A549 (cell line): ENCODE results near the gene CUX1. TPM values are rescaled to one million over a fixed set of nuclear protein-coding genes. Genes with fewer than 3 reads are reported as not detected.

Experiments used
- ATOH8 ChIP-seq: fragments of 250-450 bp; sonication (Bioruptor Pico); IDR thresholded peaks from 2 replicates; pipeline ENCODE4 v1.5.0; 2020; ENCODE audit warnings: low read depth, mild to moderate bottlenecking, moderate library complexity
- CBX2 ChIP-seq: fragments of 200-600 bp; sonication (generic); IDR thresholded peaks from 2 replicates; pipeline ENCODE4 v1.6.1; 2016; ENCODE audit warnings: low read depth, mild to moderate bottlenecking, borderline replicate concordance
- CEBPB ChIP-seq, 2 experiments: fragments of >200 bp in 1 of 2; sonication (Bioruptor Twin) in 1 of 2; formaldehyde crosslinking in 1 of 2; IDR thresholded peaks; 2 replicates each; pipeline ENCODE4 v1.6.1; 2012 to 2016
- CHD4 ChIP-seq: fragments of 200-600 bp; sonication (generic); IDR thresholded peaks from 2 replicates; pipeline ENCODE4 v1.6.1; 2016; ENCODE audit warnings: antibody characterized with exemption, mild to moderate bottlenecking, borderline replicate concordance
- E2F6 ChIP-seq: IDR thresholded peaks from 2 replicates; pipeline ENCODE4 v1.6.1; 2012; ENCODE audit warnings: low read depth, borderline replicate concordance
- EHF ChIP-seq: fragments of 250-450 bp; sonication (Bioruptor Pico); IDR thresholded peaks from 2 replicates; pipeline ENCODE4 v1.5.0; 2020; ENCODE audit warnings: mild to moderate bottlenecking
- EHMT2 ChIP-seq: fragments of 200-600 bp; sonication (generic); IDR thresholded peaks from 2 replicates; pipeline ENCODE4 v1.6.1; 2016; ENCODE audit warnings: antibody characterized with exemption, low read depth, mild to moderate bottlenecking, moderate library complexity
- ELK1 ChIP-seq: fragments of 150-350 bp; IDR thresholded peaks from 2 replicates; pipeline ENCODE4 v1.6.1; 2014; ENCODE audit warnings: low read depth, mild to moderate bottlenecking, low read length
- ESRRA ChIP-seq: fragments of 150-350 bp; IDR thresholded peaks from 2 replicates; pipeline ENCODE4 v1.6.1; 2014; ENCODE audit warnings: mild to moderate bottlenecking, low read length, borderline replicate concordance
- FOSB ChIP-seq: fragments of 250-450 bp; sonication (Bioruptor Pico); IDR thresholded peaks from 2 replicates; pipeline ENCODE4 v1.5.0; 2020; ENCODE audit warnings: mild to moderate bottlenecking, moderate library complexity
- FOSL2 ChIP-seq, 2 experiments: fragments of 450-650 bp in 1 of 2; fragments of >200 bp in 1 of 2; sonication (Bioruptor Twin) in 1 of 2; formaldehyde crosslinking; IDR thresholded peaks; 2 replicates each; pipeline versions ENCODE4 v1.5.0 to v1.6.1; 2016 to 2020; ENCODE audit warnings: mild to moderate bottlenecking in 1 of 2, moderate library complexity in 1 of 2
- FOXS1 ChIP-seq: fragments of 250-450 bp; sonication (Bioruptor Pico); IDR thresholded peaks from 2 replicates; pipeline ENCODE4 v1.5.0; 2020; ENCODE audit warnings: mild to moderate bottlenecking, moderate library complexity
- GATA3 ChIP-seq: IDR thresholded peaks from 2 replicates; pipeline ENCODE4 v1.6.1; 2012; ENCODE audit warnings: borderline replicate concordance
- HES2 ChIP-seq: fragments of >200 bp; sonication (Bioruptor Twin); formaldehyde crosslinking; IDR thresholded peaks from 2 replicates; pipeline ENCODE4 v1.6.1; 2016
- HEYL ChIP-seq: fragments of 250-450 bp; sonication (Bioruptor Pico); IDR thresholded peaks from 2 replicates; pipeline ENCODE4 v1.8.0; 2021; ENCODE audit warnings: mild to moderate bottlenecking, moderate library complexity
- HMGXB4 ChIP-seq: fragments of 250-450 bp; sonication (Bioruptor Pico); IDR thresholded peaks from 2 replicates; pipeline ENCODE4 v1.5.0; 2021; ENCODE audit warnings: mild to moderate bottlenecking, moderate library complexity, borderline replicate concordance
- HOXA7 ChIP-seq: fragments of 250-450 bp; sonication (Bioruptor Pico); IDR thresholded peaks from 2 replicates; pipeline ENCODE4 v1.5.0; 2020; ENCODE audit warnings: mild to moderate bottlenecking, moderate library complexity
- HOXB13 ChIP-seq: fragments of 250-450 bp; sonication (Bioruptor Pico); IDR thresholded peaks from 2 replicates; pipeline ENCODE4 v1.5.0; 2020; ENCODE audit warnings: low read depth, mild to moderate bottlenecking, moderate library complexity
- JUNB ChIP-seq: fragments of >200 bp; sonication (Bioruptor Twin); formaldehyde crosslinking; IDR thresholded peaks from 2 replicates; pipeline ENCODE4 v1.6.1; 2016
- KDM1A ChIP-seq: fragments of 200-600 bp; sonication (generic); IDR thresholded peaks from 2 replicates; pipeline ENCODE4 v1.6.1; 2016; ENCODE audit warnings: low read depth, mild to moderate bottlenecking
- KDM5A ChIP-seq: fragments of 200-600 bp; sonication (generic); IDR thresholded peaks from 2 replicates; pipeline ENCODE4 v1.6.1; 2016; ENCODE audit warnings: antibody characterized with exemption, mild to moderate bottlenecking
- MAX ChIP-seq: IDR thresholded peaks from 2 replicates; pipeline ENCODE4 v1.6.1; 2012
- MAZ ChIP-seq: fragments of 150-350 bp; IDR thresholded peaks from 2 replicates; pipeline ENCODE4 v1.6.1; 2014; ENCODE audit warnings: antibody characterized with exemption, low read depth, low read length, borderline replicate concordance
- MYC ChIP-seq: IDR thresholded peaks from 2 replicates; pipeline ENCODE4 v1.6.1; 2012; ENCODE audit warnings: mild to moderate bottlenecking, inconsistent platforms, low read length, improper control_type of control experiment, borderline replicate concordance
- NFE2L2 ChIP-seq: fragments of 150-350 bp; conservative IDR thresholded peaks from 2 replicates; pipeline ENCODE4 v1.6.1; 2014; ENCODE audit warnings: low read length
- NR3C1 ChIP-seq: fragments of >200 bp; sonication (Bioruptor Twin); formaldehyde crosslinking; IDR thresholded peaks from 3 replicates; pipeline ENCODE4 v1.6.1; 2017
- PHF8 ChIP-seq: fragments of 200-600 bp; sonication (generic); IDR thresholded peaks from 2 replicates; pipeline ENCODE4 v1.6.1; 2016; ENCODE audit warnings: low read depth, mild to moderate bottlenecking, antibody characterized with exemption, moderate library complexity, borderline replicate concordance
- POLR2A ChIP-seq: IDR thresholded peaks from 2 replicates; pipeline ENCODE4 v1.6.1; 2012; ENCODE audit warnings: mild to moderate bottlenecking, low read length
- POLR2AphosphoS2 ChIP-seq: conservative IDR thresholded peaks from 2 replicates; pipeline ENCODE4 v1.6.1; 2012; ENCODE audit warnings: low read length, improper control_type of control experiment, inconsistent platforms
- RFX5 ChIP-seq: fragments of 450-650 bp; IDR thresholded peaks from 2 replicates; pipeline ENCODE4 v1.7.1; 2014; ENCODE audit warnings: antibody characterized with exemption, mild to moderate bottlenecking, moderate library complexity
- RNF2 ChIP-seq: fragments of 200-600 bp; sonication (generic); IDR thresholded peaks from 2 replicates; pipeline ENCODE4 v1.6.1; 2016; ENCODE audit warnings: low read depth, mild to moderate bottlenecking, antibody characterized with exemption, moderate library complexity, borderline replicate concordance
- SMC3 ChIP-seq: fragments of >200 bp; sonication (Bioruptor Twin); formaldehyde crosslinking; IDR thresholded peaks from 3 replicates; pipeline ENCODE4 v1.6.1; 2018; ENCODE audit warnings: inconsistent platforms
- SREBF2 ChIP-seq: fragments of 450-650 bp; IDR thresholded peaks from 2 replicates; pipeline ENCODE4 v1.6.1; 2014; ENCODE audit warnings: mild to moderate bottlenecking, moderate library complexity
- TFCP2L1 ChIP-seq: fragments of 250-450 bp; sonication (Bioruptor Pico); IDR thresholded peaks from 2 replicates; pipeline ENCODE4 v1.5.0; 2021; ENCODE audit warnings: mild to moderate bottlenecking
- TP53 ChIP-seq: fragments of 250-450 bp; sonication (Bioruptor Pico); IDR thresholded peaks from 2 replicates; pipeline ENCODE4 v1.5.0; 2021; ENCODE audit warnings: mild to moderate bottlenecking, moderate library complexity
- USF2 ChIP-seq: fragments of 450-650 bp; IDR thresholded peaks from 2 replicates; pipeline ENCODE4 v1.6.1; 2014; ENCODE audit warnings: antibody characterized with exemption
- ZC3H11A ChIP-seq: fragments of 450-650 bp; IDR thresholded peaks from 2 replicates; pipeline ENCODE4 v1.6.1; 2014; ENCODE audit warnings: antibody characterized with exemption, mild to moderate bottlenecking
- ZFP36 ChIP-seq: fragments of 450-650 bp; IDR thresholded peaks from 2 replicates; pipeline ENCODE4 v1.6.1; 2014; ENCODE audit warnings: borderline replicate concordance; ENCODE audit not compliant: partially characterized antibody
- polyA plus RNA-seq, 4 experiments: library from polyadenylated mRNA; depleted of rRNA in 3 of 4; stranded (reverse); fragments of >200 nt; fragmentation: RNase III in 1 of 4; extraction: RNeasy Plus Mini Kit Qiagen cat#74134 plus additional on column Dnase treatment in 1 of 4; gene quantifications; 2 replicates in 3 of 4; 3 replicates in 1 of 4; pipeline ENCODE4 v1.2.3, GENCODE V29; 2011 to 2017

The CUX1 gene
- polyA plus RNA-seq, 2 of the 4 experiments (the other 2 are of a cell fraction): 32.7 to 33.4 TPM

- no peak for TF ChIP-seq NR3C1
- peak; percentile 94 for TF ChIP-seq E2F6
- TF ChIP-seq USF2: no peak
- TF ChIP-seq ZFP36: no peak
- TF ChIP-seq TP53 (CRISPR knock-in tag): no peak
- TF ChIP-seq POLR2AphosphoS2: no peak
- no peak for TF ChIP-seq KDM1A
- TF ChIP-seq HOXB13 (CRISPR knock-in tag): 0 out of 2 replicates have a peak, but pooled peaks have one; percentile 27
- TF ChIP-seq GATA3: no peak; the same call in 1 of the 2 replicates
- no peak for TF ChIP-seq HMGXB4 (CRISPR knock-in tag)
- TF ChIP-seq RFX5: no peak
- no peak for TF ChIP-seq ESRRA
- TF ChIP-seq ELK1: no peak
- TF ChIP-seq KDM5A: no peak
- no peak for TF ChIP-seq HEYL (CRISPR knock-in tag)
- TF ChIP-seq CHD4: no peak
- peak; percentile 90 for TF ChIP-seq SMC3
- TF ChIP-seq FOSL2 (IDR thresholded peaks at IDR 0.05): no peak
- peak; percentile 41; the same call in 1 of the 2 replicates for TF ChIP-seq FOSL2 (CRISPR knock-in tag; IDR thresholded peaks at IDR 0.05)
- TF ChIP-seq CBX2: no peak
- no peak for TF ChIP-seq EHF (CRISPR knock-in tag)
- TF ChIP-seq NFE2L2: no peak
- TF ChIP-seq MAZ: 0 out of 2 replicates have a peak, but pooled peaks have one; percentile 30
- no peak for TF ChIP-seq EHMT2
- TF ChIP-seq PHF8: no peak
- TF ChIP-seq RNF2: no peak
- no peak for TF ChIP-seq ZC3H11A
- TF ChIP-seq HOXA7 (CRISPR knock-in tag): no peak
- no peak for TF ChIP-seq CEBPB (IDR thresholded peaks at IDR 0.05)
- TF ChIP-seq ATOH8: no peak
- TF ChIP-seq MAX: peak; percentile 95
- TF ChIP-seq FOSB: no peak
- TF ChIP-seq JUNB: no peak
- TF ChIP-seq MYC: peak; percentile 55; the same call in 1 of the 2 replicates
- TF ChIP-seq TFCP2L1 (CRISPR knock-in tag): no peak
- TF ChIP-seq POLR2A: peak; percentile 34; the same call in 1 of the 2 replicates
- no peak for TF ChIP-seq SREBF2
- no peak for TF ChIP-seq FOXS1 (CRISPR knock-in tag)
- no peak for TF ChIP-seq HES2
These were observed 3.1 kb upstream of the CUX1 start (continued) for GRCh38 chr7:101814081-101814990.
